ENCODE results near the gene GNAQ. TPM values are rescaled to one million over a fixed set of nuclear protein-coding genes. Genes with fewer than 3 reads are reported as not detected.

Gene GNAQ
- total RNA-seq, 4 donors from 2014 or later, result 35.4 to 95.7 (median 52.3) TPM

Other genes with a start within 250 kb of the GNAQ start
- 10 to 100 TPM in 3 of 4 donors, 1 to 10 TPM in 1; 8.7 to 59.3 (median 26.7) TPM for gene CEP78, start 204.3 kb upstream of the GNAQ start, total RNA-seq